CD4-positive, alpha-beta T cell treated with Interferon alpha-2 for 1 hour (primary cell): ENCODE data around the gene FILIP1L.

Experiments used
- DNase-seq, 2 donors: peaks; one replicate each; pipeline ENCODE4 v3.0.0-alpha.2; 2020 to 2022

The FILIP1L gene

DNA sequence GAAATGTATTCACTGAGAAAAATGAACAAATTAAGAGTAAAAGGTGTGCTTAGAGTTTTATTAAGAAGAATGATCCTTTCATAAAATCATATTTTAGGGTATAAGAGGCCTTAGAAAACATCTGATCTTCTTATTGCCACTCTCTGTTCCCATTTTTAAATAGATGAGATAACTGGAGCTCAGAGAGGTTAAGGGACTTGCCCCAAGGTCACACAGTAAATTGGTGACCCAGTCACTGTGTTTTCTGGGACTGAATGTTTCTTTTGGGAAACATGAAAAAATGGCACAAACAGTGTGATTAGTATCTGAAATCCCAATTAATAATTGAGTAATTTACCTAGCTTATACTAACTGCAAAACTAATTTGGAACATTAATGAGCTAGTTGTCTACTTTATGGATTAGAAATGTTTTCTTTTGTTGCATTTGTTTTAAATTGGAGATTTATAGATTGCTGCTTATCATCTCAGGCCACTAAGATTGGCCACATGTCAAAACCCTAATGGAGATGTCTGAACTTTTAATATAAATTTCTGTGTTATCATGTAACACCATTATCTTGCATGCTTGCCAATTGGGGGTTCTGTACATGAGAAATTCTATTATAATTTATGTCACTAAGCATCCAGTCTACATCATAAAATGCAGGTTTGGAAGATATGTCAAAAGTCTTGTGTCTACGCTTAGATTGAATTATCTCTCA lies 231.7 kb downstream of the FILIP1L start:
- no peak for DNase-seq

DNA sequence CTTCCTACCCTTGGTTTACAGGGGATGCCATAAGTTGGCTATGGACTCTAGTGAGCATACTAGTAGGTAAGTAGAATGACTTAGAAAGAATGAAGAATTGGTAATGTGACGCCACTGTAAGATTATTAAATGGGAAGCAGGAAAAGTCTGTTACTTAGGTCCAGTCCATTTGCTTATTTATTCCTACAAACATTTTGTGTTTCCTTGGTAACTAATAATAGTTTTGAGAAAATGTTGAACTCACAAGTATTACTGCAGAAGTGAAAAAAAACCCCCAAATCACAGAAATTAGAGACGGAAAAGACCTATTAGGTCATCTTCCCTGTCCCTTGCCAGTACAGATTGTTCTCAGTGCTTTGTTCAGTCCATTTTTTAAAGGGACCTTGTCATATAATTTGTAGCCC lies 233.2 kb downstream of the FILIP1L start:
- no peak for DNase-seq

DNA sequence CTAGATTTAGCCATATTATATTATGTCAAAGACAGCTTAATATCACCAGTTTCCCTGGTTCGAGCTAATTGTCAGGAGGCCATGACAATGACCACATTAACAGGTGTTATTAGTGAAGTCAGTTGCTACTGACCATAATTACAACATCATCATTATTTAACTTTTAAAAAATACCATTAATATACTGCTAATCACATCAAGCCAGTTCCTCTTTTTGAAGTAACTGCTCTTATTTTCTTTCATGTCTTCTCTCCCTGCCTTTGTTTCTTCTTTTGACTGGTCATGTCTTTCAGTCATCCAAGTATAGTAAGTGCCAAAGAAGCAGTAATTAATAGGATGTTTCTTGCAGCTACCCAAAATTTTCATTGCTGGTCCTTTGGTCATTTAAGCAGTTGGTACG lies 235.0 kb downstream of the FILIP1L start:
- no peak for DNase-seq

DNA sequence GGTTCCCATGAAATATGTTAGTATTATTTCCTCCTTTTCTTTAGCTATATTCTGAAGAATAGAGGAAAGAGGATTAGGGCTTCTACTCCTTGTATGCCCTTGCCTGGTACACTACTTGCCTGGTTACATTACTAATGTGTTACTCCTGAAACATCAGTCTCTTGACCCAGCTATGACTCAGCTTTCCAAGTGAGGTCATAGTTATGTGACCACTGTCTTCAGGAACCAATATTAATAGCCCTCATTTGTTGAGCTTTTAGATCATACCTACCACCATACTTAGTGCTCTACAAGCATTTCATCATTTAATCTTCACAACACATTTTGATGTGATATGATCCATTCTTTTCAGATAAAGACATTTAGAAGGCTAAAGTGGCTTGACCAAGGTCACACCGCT lies 236.3 kb downstream of the FILIP1L start:
- no peak for DNase-seq

DNA sequence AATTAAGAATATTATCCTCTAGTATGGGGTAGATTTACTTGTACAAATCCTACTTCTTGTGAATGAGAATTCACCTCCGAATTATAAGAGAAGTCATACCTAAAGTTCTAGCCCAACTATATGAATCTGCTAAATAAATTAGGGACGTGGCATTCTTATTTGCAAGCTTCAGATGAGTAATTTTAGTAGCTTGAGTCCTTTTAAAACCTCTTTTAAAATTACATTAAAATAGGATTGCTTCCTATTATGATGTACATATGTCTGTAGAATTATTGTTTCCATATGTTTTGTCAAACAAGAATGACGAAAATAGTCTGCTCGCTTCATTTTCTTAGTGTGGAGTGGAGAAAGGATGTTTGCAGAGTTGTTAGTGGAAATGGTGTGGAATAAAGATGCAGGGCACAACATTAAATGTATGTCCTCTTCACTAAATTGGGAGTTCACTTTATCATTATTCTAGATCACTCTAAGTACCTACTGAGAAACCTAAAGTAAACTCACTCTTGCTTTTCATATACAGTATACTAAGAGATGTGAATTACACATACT lies 237.2 kb downstream of the FILIP1L start:
- DNase-seq = no peak

DNA sequence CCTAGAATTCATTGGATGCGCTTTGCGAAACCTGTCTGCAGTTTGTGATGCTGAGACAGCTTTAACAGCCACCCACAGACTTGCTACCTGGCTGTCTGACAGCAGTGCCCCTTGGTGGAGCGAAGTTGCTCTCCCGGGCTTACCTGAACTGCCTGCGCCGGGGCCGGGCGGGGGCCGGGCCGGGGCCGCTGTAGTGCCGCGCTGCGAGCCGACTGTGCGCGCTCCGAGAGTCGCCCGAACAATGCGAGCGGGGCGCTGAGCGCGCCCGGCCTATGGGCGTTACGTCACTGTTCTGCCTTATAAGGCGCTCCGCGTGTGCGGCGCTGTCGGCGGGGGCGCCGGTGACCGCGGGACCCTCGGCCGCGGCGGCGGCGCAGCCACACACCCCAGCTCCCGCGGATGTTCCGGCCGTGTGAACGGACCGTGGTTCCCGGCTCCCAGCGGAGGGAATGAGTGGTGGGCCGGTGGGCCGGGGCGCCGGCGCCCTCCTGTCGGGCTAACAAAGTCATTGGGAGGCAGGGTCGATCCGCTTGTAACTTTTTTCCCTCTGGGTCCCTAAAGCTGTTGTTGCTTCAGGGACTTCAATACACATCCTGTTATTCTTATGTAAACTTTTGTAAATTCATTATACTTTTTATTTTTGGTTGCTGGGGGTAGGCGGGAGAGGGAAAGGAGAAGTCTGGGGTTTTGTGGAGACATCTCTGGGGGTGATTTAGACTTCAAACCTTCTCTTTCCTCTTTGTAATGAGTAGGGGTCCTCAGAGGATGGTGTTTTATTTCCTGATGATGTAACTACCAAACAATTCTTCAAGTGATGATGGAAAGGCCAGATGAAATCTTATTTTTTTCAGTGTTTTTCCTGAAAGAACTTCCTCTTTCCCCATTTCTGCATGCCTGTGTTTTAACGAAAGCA lies 238.1 kb downstream of the FILIP1L start:
- peak; percentile 71 to 73 for DNase-seq

DNA sequence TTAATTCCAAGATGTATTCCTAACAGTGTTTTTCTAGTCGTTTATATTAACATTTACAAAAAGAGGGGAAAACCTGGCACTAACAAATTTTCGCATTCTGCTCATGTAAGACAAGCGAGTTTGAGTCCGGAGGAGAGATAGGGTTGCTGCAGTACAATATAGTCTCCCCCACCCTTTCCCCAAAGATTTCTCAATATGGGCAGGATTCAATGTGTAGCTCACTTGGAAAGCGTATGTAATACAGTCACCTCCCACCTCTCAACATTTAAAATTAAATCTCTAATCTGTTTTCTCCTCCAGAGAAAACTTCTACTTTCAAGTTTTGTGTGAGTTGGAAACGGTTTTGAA lies 238.7 kb downstream of the FILIP1L start:
- no peak for DNase-seq

DNA sequence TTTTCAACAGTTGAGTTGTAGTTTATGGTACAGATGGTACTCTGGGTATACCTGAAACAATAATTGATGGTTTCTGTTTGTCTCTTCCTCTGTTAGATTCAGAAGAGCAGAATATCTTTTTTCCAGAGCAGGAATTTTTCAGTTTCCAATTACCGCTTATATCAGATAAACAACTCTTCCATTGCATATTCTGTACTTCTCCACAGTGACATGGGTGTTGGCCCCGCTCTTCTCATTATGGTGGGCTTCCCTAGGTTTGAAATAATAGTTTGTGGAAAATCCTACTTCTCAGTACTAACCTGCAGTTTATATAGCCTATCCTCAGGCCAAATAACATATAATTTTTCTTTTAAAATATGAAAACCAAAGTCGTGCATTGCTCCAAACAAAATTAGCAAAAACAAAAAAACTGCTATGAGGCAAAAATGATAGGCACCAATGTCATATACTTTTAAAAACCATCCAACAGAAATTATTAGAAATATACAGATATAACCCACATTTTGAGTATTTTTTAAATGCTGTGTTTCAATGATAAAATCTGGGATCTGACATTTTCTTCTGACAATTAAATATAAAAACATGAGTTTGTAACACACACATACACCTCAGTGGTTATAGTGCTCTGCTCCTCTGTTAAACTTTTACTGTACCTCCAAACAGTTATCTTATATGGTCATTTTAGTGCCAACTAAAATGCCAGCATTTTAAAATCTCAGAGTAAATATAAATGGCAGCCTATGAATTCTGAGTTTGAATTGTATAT lies 239.9 kb downstream of the FILIP1L start:
- DNase-seq = no peak

DNA sequence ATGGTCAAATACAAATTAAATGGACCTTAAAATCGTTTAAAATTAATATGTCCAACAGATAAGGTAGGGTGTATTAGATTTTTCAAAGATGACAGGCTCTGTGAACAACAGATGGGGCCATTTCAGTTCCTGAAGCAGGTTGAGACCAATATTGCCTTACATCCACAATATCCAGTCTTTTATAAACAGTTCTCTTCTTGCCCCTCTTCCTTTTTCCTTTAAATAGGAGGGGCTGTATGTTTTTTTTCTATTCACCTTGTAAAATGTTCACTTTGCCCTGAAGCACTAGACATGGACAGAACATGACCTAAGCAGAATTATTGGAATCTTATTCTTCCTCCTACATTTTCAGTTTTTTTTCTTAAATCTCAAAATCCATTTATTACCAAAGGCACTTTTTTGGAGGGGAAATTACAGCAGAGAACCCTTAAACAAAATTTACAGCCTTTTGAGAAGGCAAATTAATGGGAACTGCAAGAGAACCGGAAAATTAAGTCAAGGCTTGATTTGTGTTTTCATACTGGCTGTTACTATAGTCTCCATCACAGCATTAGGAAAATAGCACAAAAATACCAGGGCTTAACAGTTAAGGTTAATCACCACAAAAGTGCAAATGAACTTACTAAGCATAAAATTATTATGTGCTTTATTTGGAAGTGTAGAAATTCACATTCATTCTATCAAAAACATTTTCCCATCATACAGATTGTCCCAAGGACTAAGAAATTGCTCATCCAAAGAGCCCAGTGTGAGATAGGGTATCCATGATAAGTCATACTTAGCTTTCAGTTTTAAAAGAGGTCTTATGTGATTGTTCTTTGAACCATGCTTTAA lies 240.8 kb downstream of the FILIP1L start:
- no peak for DNase-seq

DNA sequence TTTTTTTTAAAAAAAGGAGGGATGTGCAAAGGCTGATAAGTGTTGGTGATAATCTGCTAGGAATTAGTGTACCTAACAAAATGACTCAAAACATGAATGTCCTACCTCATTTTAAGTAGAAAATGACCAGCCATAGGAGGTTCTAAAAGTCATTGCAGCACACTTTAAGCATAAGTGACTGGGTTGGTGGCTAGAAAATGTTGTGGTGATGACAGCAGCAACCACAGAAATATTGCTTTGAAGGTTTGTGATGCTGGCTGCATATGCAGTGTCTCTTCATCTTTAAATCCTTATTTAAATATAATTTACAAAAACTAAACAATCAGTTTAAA lies 241.4 kb downstream of the FILIP1L start:
- no peak for DNase-seq

DNA sequence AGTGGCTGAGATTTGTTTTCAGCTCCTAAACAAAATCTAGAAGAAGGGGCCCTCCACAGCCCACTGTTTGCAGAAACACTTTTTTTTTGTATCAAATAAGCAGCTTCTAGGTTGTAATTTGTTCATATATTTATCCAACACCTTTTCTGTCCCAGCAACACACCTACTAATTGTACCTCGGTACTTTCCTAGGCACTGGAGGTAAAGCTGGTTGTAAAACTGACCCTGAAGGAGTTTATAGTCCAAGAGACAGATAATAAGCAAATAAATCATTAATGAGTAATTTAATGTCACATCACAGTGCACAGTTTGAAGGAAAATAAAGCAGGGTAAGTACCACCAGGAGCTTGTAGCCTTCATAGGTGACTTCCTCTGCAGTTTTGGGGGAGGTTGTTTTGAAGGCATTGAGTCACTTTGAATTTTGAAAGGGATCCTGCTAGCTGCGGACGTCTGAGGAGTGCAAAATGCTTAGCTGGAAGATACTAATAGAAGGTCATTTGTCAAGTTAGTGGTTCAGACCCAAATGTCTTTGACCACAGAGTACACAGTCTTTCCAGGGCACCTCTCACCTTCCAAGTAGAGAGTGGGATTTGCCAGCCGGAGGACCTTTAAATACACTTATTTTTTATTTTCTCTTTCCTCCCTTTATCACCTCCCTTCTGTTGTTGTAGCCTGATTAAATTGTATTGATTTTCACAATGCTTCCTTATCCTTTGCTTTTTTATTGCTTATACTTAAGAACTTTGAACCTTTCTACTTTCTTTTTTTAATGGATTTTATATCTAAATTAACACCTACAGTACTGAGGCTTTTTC lies 242.9 kb downstream of the FILIP1L start:
- DNase-seq = no peak

DNA sequence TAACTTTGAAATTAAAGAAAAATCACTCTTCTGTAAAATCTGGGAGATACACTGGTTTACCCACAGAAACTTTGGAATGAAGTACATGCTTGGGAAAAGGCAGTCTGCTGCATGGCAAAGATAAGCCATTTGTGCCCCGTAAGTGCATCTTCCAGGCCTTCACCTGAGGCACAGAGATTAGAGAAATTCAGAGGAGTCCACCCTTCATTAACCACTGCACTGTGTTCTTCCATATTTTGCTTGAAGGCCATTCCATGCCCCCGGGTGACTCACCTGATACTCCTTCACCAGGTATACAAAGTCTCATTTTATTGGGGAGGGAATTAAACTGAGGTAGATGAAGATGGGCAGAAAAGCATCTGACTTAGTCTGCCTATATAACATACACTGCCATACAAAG lies 243.6 kb downstream of the FILIP1L start:
- no peak for DNase-seq

DNA sequence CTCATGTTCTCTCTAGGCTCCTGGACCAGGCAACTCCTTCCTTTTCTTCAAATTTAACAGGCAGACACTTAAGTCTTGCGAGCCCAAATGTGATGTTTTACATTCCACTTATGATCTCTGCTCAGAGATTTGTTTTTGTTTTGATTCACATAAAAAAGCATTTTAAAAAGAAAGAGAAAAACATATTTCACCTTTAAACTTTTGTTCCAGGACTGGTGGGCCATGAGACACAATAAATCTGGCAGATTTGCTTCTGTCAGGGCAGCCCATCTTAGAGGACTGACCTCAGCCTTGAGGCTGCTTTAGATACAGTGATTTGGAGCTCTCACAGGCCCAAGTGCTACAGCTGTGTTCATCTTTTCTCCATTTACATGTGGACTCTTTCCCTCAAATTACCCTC lies 244.7 kb downstream of the FILIP1L start:
- no peak for DNase-seq

DNA sequence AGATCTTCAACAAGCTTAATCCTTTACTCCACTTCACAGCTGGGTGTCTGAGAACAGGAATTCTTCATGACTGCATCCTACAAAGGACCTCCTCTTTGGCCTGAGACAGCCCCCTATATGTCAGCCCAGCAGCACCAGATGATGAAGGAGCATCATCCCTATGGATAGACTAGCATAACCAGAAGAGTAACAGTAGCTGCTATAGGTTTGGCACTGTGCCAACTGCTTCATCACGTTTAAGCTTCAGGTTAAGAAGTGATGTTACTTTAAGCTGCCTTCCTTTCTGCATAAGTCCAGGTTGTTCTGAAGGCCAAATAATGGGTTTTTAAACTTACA lies 246.0 kb downstream of the FILIP1L start:
- peak in 1 of 2 donors; percentile 15 for DNase-seq

DNA sequence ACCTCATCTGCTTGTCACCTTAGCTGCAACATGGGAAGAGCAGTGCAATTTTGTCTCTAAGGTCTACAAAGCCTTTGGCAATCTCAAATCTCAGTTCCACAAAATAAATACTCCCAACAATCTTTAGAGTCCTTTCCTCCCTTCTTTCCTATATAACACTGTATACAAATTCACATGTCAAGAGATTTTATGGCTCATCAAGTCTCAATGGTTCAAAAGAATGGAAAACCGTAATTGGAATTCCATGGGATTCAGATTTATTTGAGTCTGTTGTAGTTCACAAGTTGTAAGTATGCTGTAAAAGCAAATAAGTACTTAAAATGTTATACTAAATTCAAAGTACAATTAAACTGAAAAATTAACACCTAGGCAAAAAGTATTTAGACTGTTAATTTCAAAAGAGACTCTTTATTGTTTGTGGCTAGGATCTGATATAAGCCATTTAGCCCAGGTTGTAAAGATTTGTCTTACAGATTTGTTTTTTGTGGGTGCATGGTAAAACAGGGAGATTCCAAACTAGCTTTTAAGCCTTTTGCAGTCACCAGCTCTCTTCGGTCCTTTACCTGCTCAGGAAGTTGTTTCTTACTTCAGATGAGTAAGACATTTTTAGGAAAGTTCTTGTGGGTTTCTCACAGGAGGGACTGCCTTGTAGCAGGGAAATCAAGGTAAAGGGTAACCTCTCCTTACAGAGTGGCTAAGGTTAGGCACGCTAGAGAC lies 246.5 kb downstream of the FILIP1L start:
- no peak for DNase-seq

DNA sequence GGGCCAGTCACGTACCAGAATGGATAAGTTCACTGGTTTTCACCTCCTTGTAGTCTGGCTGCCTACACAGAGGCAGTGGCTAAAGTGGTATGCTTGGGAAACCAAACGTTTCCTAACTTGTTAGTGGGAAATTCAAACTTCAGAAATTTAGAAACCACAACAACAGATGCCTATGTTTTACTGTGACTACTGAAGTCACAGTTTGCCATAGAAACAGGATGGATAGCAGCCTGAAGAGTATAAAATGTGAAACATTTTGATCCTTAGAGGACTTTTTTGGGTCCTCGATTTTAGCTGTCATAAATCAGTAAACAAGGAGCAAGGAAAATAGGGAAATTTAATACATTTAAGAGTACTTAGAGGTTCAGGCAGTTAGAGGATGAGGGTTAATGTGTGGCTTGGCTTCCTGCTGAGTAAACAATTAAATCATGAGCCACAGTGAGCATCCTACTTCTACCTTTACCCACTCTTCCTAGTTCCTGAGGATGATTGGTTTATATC lies 248.0 kb downstream of the FILIP1L start:
- DNase-seq = peak in 1 of 2 donors; percentile 9

DNA sequence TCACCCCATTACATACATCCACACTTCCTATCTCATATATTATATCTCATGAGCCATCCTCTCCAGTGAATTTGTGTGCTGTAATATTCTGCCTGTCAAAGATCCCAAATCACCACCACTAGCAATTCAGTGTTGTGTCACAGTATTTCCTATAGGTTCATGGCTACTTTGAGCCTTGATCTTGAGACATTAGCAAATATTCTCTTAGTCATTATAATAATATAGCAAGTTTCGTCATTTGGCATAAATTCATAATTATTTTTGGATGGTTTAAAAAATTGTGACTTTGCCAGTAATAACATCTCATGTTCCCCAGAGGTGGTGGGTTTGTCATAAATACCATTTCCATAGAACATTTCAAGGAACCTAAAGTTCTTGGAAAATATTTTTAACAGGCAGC lies 249.0 kb downstream of the FILIP1L start:
- DNase-seq = no peak

DNA sequence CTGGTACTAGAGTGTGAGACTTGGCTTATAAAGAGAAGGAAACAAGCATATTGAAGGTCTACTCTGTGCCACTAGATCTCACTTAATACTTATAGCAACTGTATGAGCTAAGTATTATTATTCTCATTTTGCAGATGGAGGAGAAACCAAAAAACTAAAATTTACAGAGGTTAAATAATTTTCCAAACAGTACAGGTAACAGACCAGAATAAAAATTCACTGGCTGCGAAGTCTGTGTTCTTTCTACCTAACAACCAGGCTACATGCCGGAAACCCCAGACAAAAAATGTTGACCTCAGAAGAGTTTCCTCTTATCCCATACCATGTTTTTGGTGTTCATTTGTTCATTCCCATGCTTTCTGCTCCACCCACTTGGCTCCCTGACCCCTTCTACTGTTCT lies 250.0 kb downstream of the FILIP1L start:
- no peak for DNase-seq

DNA sequence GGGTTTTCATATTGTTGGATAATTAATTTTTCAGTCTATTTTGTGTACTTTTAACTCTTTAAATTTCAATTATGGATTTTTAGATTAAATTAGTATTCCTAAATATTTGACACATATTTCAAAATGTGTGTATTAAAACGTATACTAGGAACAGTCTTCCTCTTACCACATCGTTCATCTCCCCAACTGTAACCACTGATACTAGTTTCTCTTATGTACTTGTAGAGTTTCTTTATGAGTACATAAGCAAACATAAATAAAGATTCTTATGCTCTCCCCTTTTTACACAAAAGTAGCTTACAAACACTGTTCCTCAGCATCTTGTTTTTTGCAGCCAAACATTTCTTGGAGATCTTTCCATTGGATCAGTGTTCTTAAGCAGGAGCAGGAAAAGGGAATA lies 250.7 kb downstream of the FILIP1L start:
- DNase-seq = no peak

DNA sequence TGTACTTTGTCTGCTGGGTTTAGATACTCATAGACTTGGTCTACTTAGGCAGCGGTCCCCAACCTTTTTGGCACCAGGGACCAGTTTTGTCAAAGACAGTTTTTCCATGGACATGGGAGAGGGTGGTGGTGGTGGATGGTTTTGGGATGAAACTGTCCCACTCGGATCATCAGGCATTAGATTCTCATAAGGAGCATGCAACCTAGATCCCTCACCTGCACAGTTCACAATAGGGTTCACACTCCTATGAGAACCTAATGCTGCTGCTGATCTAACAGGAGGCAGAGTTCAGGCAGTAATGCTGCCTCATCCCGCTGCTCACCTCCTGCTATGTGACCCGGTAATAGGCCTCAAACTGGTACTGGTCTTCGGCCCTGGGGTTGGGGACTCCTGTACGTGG lies 251.3 kb downstream of the FILIP1L start:
- DNase-seq = no peak

DNA sequence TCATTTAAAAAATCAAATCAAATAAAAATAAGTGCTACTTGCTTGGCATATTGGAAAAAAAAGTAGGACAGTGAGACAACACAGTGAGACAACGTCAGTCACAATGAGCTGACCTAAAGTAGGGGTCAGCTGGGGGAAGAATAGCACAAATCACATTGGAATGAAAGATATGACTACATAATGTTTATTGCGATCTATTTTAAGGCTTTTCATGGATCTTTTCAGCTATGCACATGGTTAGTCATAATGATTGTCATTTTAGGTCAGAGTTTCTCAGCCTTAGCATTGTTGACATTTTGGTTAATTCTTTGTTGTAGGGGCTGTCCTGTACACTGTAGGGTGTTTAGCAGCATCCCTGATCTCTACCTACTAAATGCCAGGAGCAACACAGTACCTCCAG lies 252.1 kb downstream of the FILIP1L start:
- DNase-seq = no peak
